ENCODE measurements around the gene DHRS7C.

DHRS7C gene

GRCh38 chr17:9726291-9726690 lies 65.1 kb downstream of the DHRS7C start:
- in situ Hi-C loops (cut with HindIII; ENCODE audit: low pct_unique_long_range_greater_than_20kb, low sequenced_read_pairs) = no loop called here
- no peak for DNase-seq (ENCODE audit: low read depth in 1 of 2, low spot score in 1 of 2)
- TF ChIP-seq JUND (IDR thresholded peaks at IDR 0.05; ENCODE audit: low read depth) = no peak

- in situ Hi-C loops (cut with HindIII; ENCODE audit: low pct_unique_long_range_greater_than_20kb, low sequenced_read_pairs) = no loop called here
- TF ChIP-seq JUND (IDR thresholded peaks at IDR 0.05; ENCODE audit: low read depth) = no peak
- DNase-seq (ENCODE audit: low read depth in 1 of 2, low spot score in 1 of 2) = no peak
Observed at GRCh38 chr17:9725575-9725974, 65.8 kb downstream of the DHRS7C start.

Measured in T47D (cell line).